Stomach (tissue), 9 donors: ENCODE data around the gene NHS. TPM values are rescaled to one million over a fixed set of nuclear protein-coding genes. Genes with fewer than 3 reads are reported as not detected.

Experiments used
- DNase-seq, 2 donors: peaks; one replicate each; pipeline versions ENCODE4 v3.0.0 to v3.0.0-alpha.2; 2013 to 2019
- H3K27ac ChIP-seq, 5 donors: fragments of 200-600 bp in 4 of 5; sonication (generic) in 4 of 5; one replicate each; pipeline ENCODE4 v1.5.1; 2013 to 2019; ENCODE audit warnings: mild to moderate bottlenecking in 1 of 5, moderate library complexity in 1 of 5
- H3K27me3 ChIP-seq, 3 donors: fragments of 200-600 bp; sonication (generic); one replicate each; pipeline ENCODE4 v1.5.1; 2017 to 2019; ENCODE audit warnings: mixed run types in 1 of 3
- H3K36me3 ChIP-seq, 4 donors: fragments of 200-600 bp; sonication (generic); 1 replicate in 3 of 4; 2 replicates in 1 of 4; pipeline ENCODE4 v1.5.1; 2016 to 2019
- H3K4me1 ChIP-seq, 4 donors: fragments of 200-600 bp; sonication (generic); one replicate each; pipeline ENCODE4 v1.5.1; 2016 to 2019
- H3K4me3 ChIP-seq, 4 donors: fragments of 200-600 bp; sonication (generic) in 3 of 4; one replicate each; pipeline ENCODE4 v1.5.1; 2016 to 2019; ENCODE audit warnings: mild to moderate bottlenecking in 1 of 4
- H3K9me3 ChIP-seq, 4 donors: fragments of 200-600 bp; sonication (generic); one replicate each; pipeline ENCODE4 v1.5.1; 2016 to 2019
- CTCF ChIP-seq, 7 experiments: fragments of 450-650 bp in 4 of 7; fragments of 200-600 bp in 3 of 7; sonication (generic) in 3 of 7; IDR thresholded peaks; one replicate each; pipeline ENCODE4 v1.5.1; 2016 to 2019; ENCODE audit warnings: antibody characterized with exemption in 7 of 7, control low read depth in 2 of 7, mild to moderate bottlenecking in 1 of 7
- EP300 ChIP-seq: sonication (generic); formaldehyde crosslinking; IDR thresholded peaks from one replicate; pipeline ENCODE4 v1.6.1; 2017; ENCODE audit warnings: antibody characterized with exemption
- POLR2A ChIP-seq, 4 donors: fragments of 450-650 bp; IDR thresholded peaks; one replicate each; pipeline ENCODE4 v1.6.1; 2016; ENCODE audit warnings: antibody characterized with exemption in 4 of 4, control low read depth in 2 of 4, mild to moderate bottlenecking in 1 of 4, moderate library complexity in 1 of 4
- POLR2AphosphoS5 ChIP-seq, 3 donors: sonication (generic); formaldehyde crosslinking; IDR thresholded peaks; one replicate each; pipeline ENCODE4 v1.6.1; 2016; ENCODE audit warnings: antibody characterized with exemption in 3 of 3
- WGBS, 5 donors: extraction: QIAGEN DNeasy Blood & Tissue Kit in 3 of 5; methylation state at CpG; one replicate each; pipeline versions ENCODE4 v1.1.5 to v1.1.7; 2013 to 2018; 5-methylcytosine and 5-hydroxymethylcytosine counted together
- intact Hi-C: fragments of 100-400 bp; cut with DNase I; formaldehyde crosslinking; loops from one replicate; pipeline ENCODE4 v1.15.1; 2023; ENCODE audit warnings: low total_unique reads
- polyA plus RNA-seq, 3 donors: library from polyadenylated mRNA; stranded (reverse); fragments of 200-250 nt; gene quantifications; one replicate each; pipeline ENCODE4 v1.2.3, GENCODE V29; 2013
- total RNA-seq, 5 donors: library from RNA; depleted of rRNA; stranded (reverse); fragments of >200 nt; gene quantifications; one replicate each; pipeline versions ENCODE4 v1.1.0 to v1.2.3, GENCODE V29; 2014 to 2016
- donor health status: healthy with polysubstance abuse.
- donor health status: Bipolar disorder and iron deficiency.
- donor health status: healthy.

The NHS gene
- total and polyA plus RNA-seq, 8 donors: 1.00 to 7.5 (median 4.3) TPM

- H3K4me1 ChIP-seq: peaks cover 0 to 4% (median 0%) of the 10 kb centered on the region in 4 donors
- WGBS, 5 donors: 25 to 48% (median 42%) methylated on average over 3 to 5 of the region's 5 CpGs
- peak overlapping the region in 1 of 5 donors; percentile 22 for H3K27ac ChIP-seq
- H3K27me3 ChIP-seq: no peaks in the 10 kb centered on the region
- intact Hi-C loops: no loop called here
- peak; percentile 54 to 64 for DNase-seq
- TF ChIP-seq CTCF (IDR thresholded peaks at IDR 0.05): no peak
- TF ChIP-seq POLR2A (IDR thresholded peaks at IDR 0.05): no peak
- no peak for TF ChIP-seq POLR2AphosphoS5 (IDR thresholded peaks at IDR 0.05)
- TF ChIP-seq EP300: no peak
- no peak overlapping the region for H3K4me3 ChIP-seq
- no peaks in the 10 kb centered on the region for H3K36me3 ChIP-seq
- no peaks in the 10 kb centered on the region for H3K9me3 ChIP-seq
Measured at GRCh38 chrX:17613979-17614588, 239.1 kb downstream of the NHS start.

DNA sequence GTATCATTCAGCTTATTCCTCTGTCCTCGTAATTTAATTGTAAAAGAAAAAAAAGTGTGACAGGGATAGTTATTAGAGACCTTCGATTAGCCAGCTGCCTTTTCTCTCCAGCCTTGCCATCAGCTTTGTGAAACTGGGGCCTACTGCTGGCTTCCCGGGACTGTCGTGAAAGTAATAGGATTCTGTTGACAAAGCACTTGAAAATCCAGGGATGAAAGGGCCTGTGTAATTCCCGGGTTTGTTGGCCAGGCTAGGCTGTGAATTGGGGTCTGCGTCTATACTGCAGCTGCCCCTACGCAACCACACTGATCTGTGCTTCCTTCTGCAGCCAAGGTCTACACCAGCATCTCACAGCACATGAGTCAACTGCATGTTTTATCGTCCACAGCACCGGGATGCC lies 241.9 kb downstream of the NHS start:
- H3K9me3 ChIP-seq: no peaks in the 10 kb centered on the region
- H3K4me1 ChIP-seq: no peaks in the 10 kb centered on the region
- no peak for DNase-seq
- H3K27ac ChIP-seq: no peak overlapping the region
- no peak overlapping the region for H3K4me3 ChIP-seq
- H3K27me3 ChIP-seq: no peaks in the 10 kb centered on the region
- 68 to 86% (median 79%) methylated on average over 6 to 9 of the region's 9 CpGs for WGBS, 5 donors
- intact Hi-C loops: no loop called here
- TF ChIP-seq EP300: no peak
- no peak for TF ChIP-seq POLR2AphosphoS5 (IDR thresholded peaks at IDR 0.05)
- no peak for TF ChIP-seq POLR2A (IDR thresholded peaks at IDR 0.05)
- no peak for TF ChIP-seq CTCF (IDR thresholded peaks at IDR 0.05)
- no peaks in the 10 kb centered on the region for H3K36me3 ChIP-seq

GRCh38 chrX:17617806-17618205 lies 242.8 kb downstream of the NHS start:
- 45 to 85% (median 80%) methylated on average over 3 of the region's 3 CpGs for WGBS, 5 donors
- TF ChIP-seq POLR2A (IDR thresholded peaks at IDR 0.05): no peak
- intact Hi-C loops: no loop called here

DNA sequence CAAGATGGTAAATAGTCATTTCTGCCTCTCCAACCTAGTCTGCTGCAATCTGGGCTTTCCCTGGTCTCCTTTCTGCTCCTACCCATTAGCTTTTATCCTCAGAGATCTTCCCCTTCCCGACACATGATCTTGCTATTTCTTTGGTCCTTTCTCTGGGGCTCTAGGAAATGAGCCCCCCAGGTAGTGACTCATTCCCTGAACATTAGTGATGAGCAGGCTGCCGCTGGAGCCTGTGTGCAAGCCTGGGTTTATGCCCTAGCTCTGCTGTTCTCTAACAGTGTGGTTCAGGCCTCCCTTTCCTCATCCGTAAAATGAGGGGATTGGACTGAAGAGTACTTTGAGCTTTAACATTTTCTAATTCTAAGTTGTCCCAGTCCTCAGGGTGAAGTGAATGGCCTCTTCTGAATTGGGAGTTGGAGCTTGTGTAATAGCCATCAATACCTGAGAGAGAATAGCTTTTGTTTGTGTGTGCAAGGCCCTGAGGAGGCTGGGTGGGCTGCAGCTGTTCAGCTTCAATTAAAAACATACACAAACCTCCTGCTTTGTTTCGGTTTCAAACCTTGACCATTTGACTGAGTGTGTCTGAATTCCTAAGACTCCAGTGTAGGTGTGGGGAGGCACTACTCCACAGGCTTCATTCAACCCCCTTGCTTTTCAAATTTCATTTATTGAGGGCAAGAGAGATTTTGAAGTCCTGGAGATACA lies 246.7 kb downstream of the NHS start:
- 78 to 100% (median 91%) methylated on average over 3 to 4 of the region's 4 CpGs for WGBS, 5 donors
- DNase-seq: no peak
- no peaks in the 10 kb centered on the region for H3K9me3 ChIP-seq
- no peaks in the 10 kb centered on the region for H3K36me3 ChIP-seq
- H3K4me3 ChIP-seq: no peak overlapping the region
- H3K27me3 ChIP-seq: no peaks in the 10 kb centered on the region
- H3K27ac ChIP-seq: no peak overlapping the region
- TF ChIP-seq POLR2AphosphoS5 (IDR thresholded peaks at IDR 0.05) (no peak), CTCF (IDR thresholded peaks at IDR 0.05) (no peak), POLR2A (IDR thresholded peaks at IDR 0.05) (no peak), EP300 (no peak)
- intact Hi-C loops: no loop called here
- no peaks in the 10 kb centered on the region for H3K4me1 ChIP-seq

More at GRCh38 chrX:17617806-17618205, 242.8 kb downstream of the NHS start:
- no peaks in the 10 kb centered on the region for H3K27me3 ChIP-seq
- H3K4me3 ChIP-seq: no peak overlapping the region
- no peaks in the 10 kb centered on the region for H3K9me3 ChIP-seq
- peak in 1 of 2 donors; percentile 55 for DNase-seq
- no peak overlapping the region for H3K27ac ChIP-seq
- no peaks in the 10 kb centered on the region for H3K36me3 ChIP-seq
- no peaks in the 10 kb centered on the region for H3K4me1 ChIP-seq

- WGBS, 5 donors: 77 to 100% (median 96%) methylated on average over 1 to 3 of the region's 3 CpGs
- H3K27ac ChIP-seq: no peak overlapping the region
Measured at GRCh38 chrX:17622331-17622730, 247.3 kb downstream of the NHS start.

More at GRCh38 chrX:17622331-17622730, 247.3 kb downstream of the NHS start:
- intact Hi-C loops: no loop called here
- DNase-seq: no peak
- no peaks in the 10 kb centered on the region for H3K4me1 ChIP-seq
- H3K9me3 ChIP-seq: no peaks in the 10 kb centered on the region
- no peaks in the 10 kb centered on the region for H3K36me3 ChIP-seq
- H3K4me3 ChIP-seq: no peak overlapping the region
- no peaks in the 10 kb centered on the region for H3K27me3 ChIP-seq
- no peak for TF ChIP-seq CTCF (IDR thresholded peaks at IDR 0.05)
- no peak for TF ChIP-seq POLR2AphosphoS5 (IDR thresholded peaks at IDR 0.05)
- no peak for TF ChIP-seq EP300
- no peak for TF ChIP-seq POLR2A (IDR thresholded peaks at IDR 0.05)
